ENCODE measurements around the gene ANKRD2. TPM values are rescaled to one million over a fixed set of nuclear protein-coding genes. Genes with fewer than 3 reads are reported as not detected.
A peak's percentile ranks its signal among the peaks of the same experiment; 100 is the strongest.

The ANKRD2 gene
- total RNA-seq, 4 donors from 2014 or later: 0.79 TPM; not detected in 3

DNA sequence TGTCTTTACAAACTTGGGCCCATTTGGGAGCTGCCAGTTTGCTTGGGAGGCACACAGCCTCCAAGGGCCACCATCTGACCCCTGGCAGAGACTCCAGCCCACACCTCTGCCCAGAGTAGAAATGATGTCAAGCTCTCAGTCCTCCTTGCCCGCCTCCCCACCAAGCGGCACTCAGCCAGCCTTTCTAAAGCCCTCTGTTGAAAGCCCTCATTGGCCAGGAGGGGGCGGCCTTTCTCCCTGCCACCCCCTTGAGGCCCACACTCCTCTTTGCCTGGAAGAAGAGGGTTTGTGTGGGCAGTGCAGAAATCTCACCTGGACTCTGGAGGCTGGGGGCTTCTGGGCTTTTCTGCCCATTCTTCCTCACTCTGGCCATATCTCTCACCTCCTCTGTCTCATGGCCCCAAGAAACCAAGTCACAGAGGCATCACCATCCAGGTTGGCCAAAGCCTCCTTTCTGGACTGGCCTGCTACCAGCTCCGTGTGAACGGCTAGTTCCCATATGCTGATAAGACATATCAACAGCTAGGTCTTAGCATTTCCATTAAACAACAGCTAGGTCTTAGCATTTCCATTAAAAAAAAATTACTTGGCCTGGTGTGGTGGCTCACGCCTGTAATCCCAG is 37.7 kb upstream of the ANKRD2 start:
- Histone ChIP-seq H3K36me3 (no peaks in the 10 kb centered on the region), H3K27me3 (no peaks in the 10 kb centered on the region), H3K4me3 (no peak overlapping the region), H3K27ac (no peak overlapping the region), H3K4me1 (peaks cover 13 to 36% (median 17%) of the 10 kb centered on the region in 3 donors), H3K9me3 (no peaks in the 10 kb centered on the region)
- WGBS, 2 donors: 90 to 91% methylated on average over 3 to 5 of the region's 6 CpGs
- intact Hi-C loops (cut with DNase I): no loop called here
- no peak for TF ChIP-seq POLR2A (IDR thresholded peaks at IDR 0.05)
- TF ChIP-seq, protein P1, sequence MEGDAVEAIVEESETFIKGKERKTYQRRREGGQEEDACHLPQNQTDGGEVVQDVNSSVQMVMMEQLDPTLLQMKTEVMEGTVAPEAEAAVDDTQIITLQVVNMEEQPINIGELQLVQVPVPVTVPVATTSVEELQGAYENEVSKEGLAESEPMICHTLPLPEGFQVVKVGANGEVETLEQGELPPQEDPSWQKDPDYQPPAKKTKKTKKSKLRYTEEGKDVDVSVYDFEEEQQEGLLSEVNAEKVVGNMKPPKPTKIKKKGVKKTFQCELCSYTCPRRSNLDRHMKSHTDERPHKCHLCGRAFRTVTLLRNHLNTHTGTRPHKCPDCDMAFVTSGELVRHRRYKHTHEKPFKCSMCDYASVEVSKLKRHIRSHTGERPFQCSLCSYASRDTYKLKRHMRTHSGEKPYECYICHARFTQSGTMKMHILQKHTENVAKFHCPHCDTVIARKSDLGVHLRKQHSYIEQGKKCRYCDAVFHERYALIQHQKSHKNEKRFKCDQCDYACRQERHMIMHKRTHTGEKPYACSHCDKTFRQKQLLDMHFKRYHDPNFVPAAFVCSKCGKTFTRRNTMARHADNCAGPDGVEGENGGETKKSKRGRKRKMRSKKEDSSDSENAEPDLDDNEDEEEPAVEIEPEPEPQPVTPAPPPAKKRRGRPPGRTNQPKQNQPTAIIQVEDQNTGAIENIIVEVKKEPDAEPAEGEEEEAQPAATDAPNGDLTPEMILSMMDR (IDR thresholded peaks at IDR 0.05): peak in 4 of 6 experiments; percentile 19 to 63 (median 34)
- no peak for DNase-seq

DNA sequence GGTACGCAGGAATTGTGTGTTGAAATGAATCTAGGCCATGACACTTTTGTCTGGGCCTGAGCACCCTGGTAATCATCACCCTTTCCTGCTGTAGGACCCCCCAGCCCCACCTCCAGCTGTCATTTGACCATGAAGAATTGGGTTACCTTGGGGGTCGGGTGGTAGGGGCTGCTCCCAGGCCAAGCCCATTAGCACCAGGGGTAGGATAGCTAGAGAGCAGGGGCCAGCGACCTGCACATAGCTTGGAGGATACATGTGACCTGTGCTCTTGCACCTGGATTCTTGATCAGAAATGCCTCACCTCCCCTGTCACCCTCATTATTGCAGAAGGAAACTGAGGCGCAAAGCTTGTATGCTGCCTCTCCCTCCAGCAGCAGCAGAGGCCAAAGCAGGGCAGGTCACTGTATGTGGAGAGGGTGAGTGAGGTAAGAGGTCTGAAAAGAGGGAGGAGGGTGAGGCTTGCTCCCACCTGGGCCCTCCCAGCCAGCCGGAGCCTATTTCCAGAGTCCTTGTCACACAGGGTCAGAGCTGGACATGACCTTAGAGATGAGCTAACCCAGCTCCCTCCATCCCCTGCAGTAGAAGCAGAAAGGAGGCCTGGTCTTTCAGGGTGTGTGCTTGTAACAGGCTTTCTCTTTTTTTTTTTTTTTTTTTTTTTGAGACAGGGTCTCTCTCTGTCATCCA is 35.3 kb upstream of the ANKRD2 start:
- intact Hi-C loops (cut with DNase I): no loop called here
- H3K27ac ChIP-seq: no peak overlapping the region
- H3K4me3 ChIP-seq: no peak overlapping the region
- H3K4me1 ChIP-seq: peaks cover 23 to 58% (median 30%) of the 10 kb centered on the region in 3 donors
- H3K27me3 ChIP-seq: no peaks in the 10 kb centered on the region
- 93 to 95% methylated on average over 4 to 5 of the region's 5 CpGs for WGBS, 2 donors
- H3K36me3 ChIP-seq: no peaks in the 10 kb centered on the region
- H3K9me3 ChIP-seq: no peaks in the 10 kb centered on the region
- no peak for DNase-seq
- TF ChIP-seq POLR2A (IDR thresholded peaks at IDR 0.05): no peak
- TF ChIP-seq, protein P1 (IDR thresholded peaks at IDR 0.05): no peak

DNA sequence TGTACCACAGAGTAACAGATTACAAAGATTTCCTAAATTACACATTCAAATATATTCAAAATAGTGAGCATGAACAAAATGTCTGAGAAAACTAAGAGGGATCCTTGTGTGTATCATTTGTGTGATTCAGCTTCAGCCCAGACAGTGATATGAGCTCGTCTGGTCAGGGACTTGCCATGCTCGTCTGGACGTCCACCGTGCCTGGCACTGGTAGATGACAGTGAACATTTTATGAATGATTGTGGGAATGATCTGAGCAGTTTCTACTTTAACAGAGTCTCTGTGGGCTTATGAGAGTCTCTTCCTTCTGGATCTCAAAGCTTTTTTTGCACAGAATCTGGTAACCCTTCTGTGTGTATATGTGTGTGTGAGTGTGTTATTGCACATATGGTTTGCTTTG is 34.2 kb upstream of the ANKRD2 start:
- 49 to 69% methylated on average over 4 of the region's 4 CpGs for WGBS, 2 donors
- TF ChIP-seq, protein P1 (IDR thresholded peaks at IDR 0.05): no peak
- TF ChIP-seq POLR2A (IDR thresholded peaks at IDR 0.05): no peak
- Histone ChIP-seq H3K9me3 (no peaks in the 10 kb centered on the region), H3K4me1 (peaks cover 30 to 63% (median 41%) of the 10 kb centered on the region in 3 donors), H3K36me3 (no peaks in the 10 kb centered on the region), H3K27ac (peak overlapping the region in 3 of 4 donors; percentile 51 to 90 (median 71)), H3K27me3 (no peaks in the 10 kb centered on the region), H3K4me3 (no peak overlapping the region)
- no peak for DNase-seq
- intact Hi-C loops (cut with DNase I): no loop called here

DNA sequence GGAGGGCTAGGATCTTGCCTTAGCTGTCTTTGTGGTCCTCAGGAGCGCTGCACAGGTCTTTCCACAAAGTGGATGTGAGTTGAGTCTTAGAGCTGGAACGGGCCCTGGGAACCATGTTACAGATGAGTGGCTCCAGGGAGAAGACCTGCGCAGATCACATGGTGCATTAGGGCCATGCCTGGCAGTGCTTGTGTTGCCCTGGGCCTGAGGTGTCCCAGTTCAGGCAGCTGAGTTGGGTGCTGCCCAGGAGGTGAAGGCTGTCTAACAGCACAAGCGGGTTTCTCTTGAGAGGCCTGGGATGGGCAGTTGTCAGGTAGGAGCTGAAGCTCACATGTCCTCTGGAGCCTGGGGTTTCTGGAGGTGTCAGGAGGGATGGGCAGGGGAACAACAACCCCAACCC is 33.7 kb upstream of the ANKRD2 start:
- Histone ChIP-seq H3K9me3 (no peaks in the 10 kb centered on the region), H3K27me3 (no peaks in the 10 kb centered on the region), H3K27ac (peak overlapping the region; percentile 24 to 90 (median 61)), H3K4me3 (no peak overlapping the region), H3K36me3 (no peaks in the 10 kb centered on the region), H3K4me1 (peaks cover 30 to 63% (median 45%) of the 10 kb centered on the region in 3 donors)
- DNase-seq: no peak
- intact Hi-C loops (cut with DNase I): no loop called here
- TF ChIP-seq, protein P1 (IDR thresholded peaks at IDR 0.05): no peak
- TF ChIP-seq POLR2A (IDR thresholded peaks at IDR 0.05): no peak
- 69% methylated on average over 3 of the region's 4 CpGs; no CpG with 5 or more reads in 1 of the 2 donors for WGBS, 2 donors

DNA sequence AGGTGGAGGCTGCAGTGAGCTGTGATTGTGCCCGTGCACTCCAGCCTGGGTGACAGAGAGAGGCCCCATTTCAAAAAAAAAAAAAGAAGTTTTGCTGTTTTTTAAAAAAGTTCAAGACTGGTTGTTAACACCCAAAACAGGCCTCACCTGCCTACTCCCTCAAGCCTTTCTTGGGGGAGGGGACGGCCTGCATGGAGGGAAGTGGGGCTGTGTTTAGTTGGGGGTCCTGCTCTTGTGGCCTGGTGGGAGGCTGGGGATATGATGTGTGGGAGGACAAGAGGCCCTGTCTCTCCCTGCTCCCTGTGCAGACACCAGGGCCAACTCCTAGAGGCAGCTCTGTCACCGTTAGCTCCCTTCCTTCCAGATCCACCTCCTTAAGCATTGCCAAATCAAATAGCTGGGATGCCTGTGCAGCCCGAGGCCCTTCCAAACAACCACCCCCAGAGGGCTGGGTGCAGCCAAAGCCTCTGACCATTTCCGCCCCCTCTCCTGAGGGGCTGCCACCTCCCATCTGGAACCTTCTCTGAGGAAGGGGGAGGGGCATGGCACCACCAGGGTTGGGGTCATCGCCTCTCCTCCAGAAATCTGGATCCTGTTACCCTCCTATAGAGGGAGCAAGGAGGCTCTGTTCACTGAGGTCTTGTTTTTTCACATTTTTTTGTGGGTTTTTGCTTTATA is 32.9 kb upstream of the ANKRD2 start:
- no peaks in the 10 kb centered on the region for H3K9me3 ChIP-seq
- TF ChIP-seq, protein P1 (IDR thresholded peaks at IDR 0.05): no peak
- TF ChIP-seq POLR2A (IDR thresholded peaks at IDR 0.05): no peak
- 60 to 100% methylated on average over 1 to 5 of the region's 6 CpGs for WGBS, 2 donors
- H3K36me3 ChIP-seq: no peaks in the 10 kb centered on the region
- no peak for DNase-seq
- peaks cover 30 to 68% (median 46%) of the 10 kb centered on the region in 3 donors for H3K4me1 ChIP-seq
- peak overlapping the region in 3 of 4 donors; percentile 8 to 90 (median 71) for H3K27ac ChIP-seq
- H3K27me3 ChIP-seq: no peaks in the 10 kb centered on the region
- intact Hi-C loops (cut with DNase I): no loop called here
- H3K4me3 ChIP-seq: no peak overlapping the region
